Left ventricle myocardium inferior (tissue), 1 donor: ENCODE data around the gene INO80C. TPM values are rescaled to one million over a fixed set of nuclear protein-coding genes. Genes with fewer than 3 reads are reported as not detected.
A peak's percentile ranks its signal among the peaks of the same experiment; 100 is the strongest.

Experiments used
- DNase-seq: peaks from one replicate; pipeline ENCODE4 v3.0.0-alpha.2; 2020
- H3K27ac ChIP-seq: fragments of 200-600 bp; replicated peaks from 2 replicates; pipeline ENCODE4 v1.8.0; 2021
- H3K27me3 ChIP-seq: fragments of 200-600 bp; 2 replicates; pipeline ENCODE4 v1.8.0; 2021; ENCODE audit warnings: low read depth
- H3K36me3 ChIP-seq: fragments of 200-600 bp; 2 replicates; pipeline ENCODE4 v1.8.0; 2021
- H3K4me1 ChIP-seq: fragments of 200-600 bp; 2 replicates; pipeline ENCODE4 v1.8.0; 2021
- H3K4me3 ChIP-seq: fragments of 200-600 bp; 2 replicates; pipeline ENCODE4 v1.8.0; 2021; ENCODE audit warnings: mild to moderate bottlenecking, moderate library complexity
- H3K9me3 ChIP-seq: fragments of 200-600 bp; replicated peaks from 2 replicates; pipeline ENCODE4 v1.8.0; 2021
- CTCF ChIP-seq: fragments of 200-600 bp; IDR thresholded peaks from 2 replicates; pipeline ENCODE4 v1.8.0; 2021; ENCODE audit warnings: antibody characterized with exemption, mild to moderate bottlenecking, borderline replicate concordance
- intact Hi-C: fragments of 100-400 bp; cut with micrococcal nuclease; formaldehyde crosslinking; loops from one replicate; pipeline ENCODE4 v1.11.0; 2022
- total RNA-seq: library from RNA; stranded (reverse); fragmentation: NEBNext Ultra II Directional; extraction: Animal tissue kit (Norgen Biotek cat#: 25700); gene quantifications from one replicate; pipeline ENCODE4 v1.2.1, GENCODE V29; 2021
- donor health status: DM: no; HTN: yes; CAD: no; lungs with severe emphysema.

Gene INO80C
- total RNA-seq, 1 donor from 2014 or later = 20.3 TPM

- no peak for TF ChIP-seq CTCF
- Histone ChIP-seq H3K9me3 (no peaks in the 10 kb centered on the region), H3K36me3 (no peaks in the 10 kb centered on the region), H3K4me1 (peaks cover 37% of the 10 kb centered on the region), H3K4me3 (no peak overlapping the region), H3K27ac (peak overlapping the region; percentile 62), H3K27me3 (no peaks in the 10 kb centered on the region)
- intact Hi-C loops = no loop called here
- DNase-seq = no peak
Observed at GRCh38 chr18:35467624-35468016, 30.1 kb downstream of the INO80C start.

- Histone ChIP-seq H3K4me1 (peaks cover 41% of the 10 kb centered on the region), H3K27me3 (no peaks in the 10 kb centered on the region), H3K9me3 (no peaks in the 10 kb centered on the region), H3K36me3 (no peaks in the 10 kb centered on the region), H3K4me3 (no peak overlapping the region), H3K27ac (peak overlapping the region; percentile 62)
- intact Hi-C loops = no loop called here
- no peak for TF ChIP-seq CTCF
- DNase-seq = no peak
Observed at GRCh38 chr18:35466815-35467623, 30.7 kb downstream of the INO80C start.

GRCh38 chr18:35466334-35466733, 31.4 kb downstream of the INO80C start:
- intact Hi-C loops = no loop called here
- Histone ChIP-seq H3K27me3 (no peaks in the 10 kb centered on the region), H3K27ac (peak overlapping the region; percentile 62), H3K9me3 (no peaks in the 10 kb centered on the region), H3K4me1 (peaks cover 48% of the 10 kb centered on the region), H3K36me3 (no peaks in the 10 kb centered on the region), H3K4me3 (no peak overlapping the region)
- DNase-seq = no peak
- TF ChIP-seq CTCF = no peak

GRCh38 chr18:35465329-35465728, 32.4 kb downstream of the INO80C start:
- intact Hi-C loops = no loop called here
- DNase-seq = no peak
- no peaks in the 10 kb centered on the region for H3K9me3 ChIP-seq
- H3K4me3 ChIP-seq = no peak overlapping the region
- TF ChIP-seq CTCF = no peak
- peaks cover 58% of the 10 kb centered on the region for H3K4me1 ChIP-seq
- H3K27ac ChIP-seq = no peak overlapping the region
- no peaks in the 10 kb centered on the region for H3K36me3 ChIP-seq
- no peaks in the 10 kb centered on the region for H3K27me3 ChIP-seq

- Histone ChIP-seq H3K36me3 (no peaks in the 10 kb centered on the region), H3K4me3 (no peak overlapping the region), H3K4me1 (peaks cover 63% of the 10 kb centered on the region), H3K9me3 (no peaks in the 10 kb centered on the region), H3K27me3 (no peaks in the 10 kb centered on the region), H3K27ac (no peak overlapping the region)
- TF ChIP-seq CTCF = no peak
- intact Hi-C loops = no loop called here
- DNase-seq = no peak
Observed at GRCh38 chr18:35464831-35465279, 32.9 kb downstream of the INO80C start.
